WTC11 (cell line): ENCODE data around the gene RUNX2.

Experiments
- ATF1 ChIP-seq: sonication (generic); formaldehyde crosslinking; IDR thresholded peaks from 2 replicates; pipeline ENCODE4 v1.8.1; 2023; ENCODE audit warnings: mild to moderate bottlenecking, moderate library complexity, missing genetic modification reagents
- CBFB ChIP-seq: sonication (generic); formaldehyde crosslinking; IDR thresholded peaks from 2 replicates; pipeline ENCODE4 v1.8.1; 2022; ENCODE audit warnings: mild to moderate bottlenecking, low read depth, missing genetic modification reagents
- GABPB1 ChIP-seq: sonication (generic); formaldehyde crosslinking; IDR thresholded peaks from 2 replicates; pipeline ENCODE4 v1.8.1; 2023; ENCODE audit warnings: mild to moderate bottlenecking, missing genetic modification reagents
- IRF2 ChIP-seq: sonication (generic); formaldehyde crosslinking; IDR thresholded peaks from 2 replicates; pipeline ENCODE4 v1.8.0; 2022; ENCODE audit warnings: low read depth, missing genetic modification reagents, borderline replicate concordance
- JUN ChIP-seq: sonication (generic); formaldehyde crosslinking; IDR thresholded peaks from 2 replicates; pipeline ENCODE4 v1.8.0; 2023; ENCODE audit warnings: mild to moderate bottlenecking, missing genetic modification reagents
- KAT7 ChIP-seq: sonication (generic); formaldehyde crosslinking; IDR thresholded peaks from 2 replicates; pipeline ENCODE4 v1.8.1; 2023; ENCODE audit warnings: missing genetic modification reagents, mild to moderate bottlenecking, borderline replicate concordance
- MYBL2 ChIP-seq: sonication (generic); formaldehyde crosslinking; IDR thresholded peaks from 2 replicates; pipeline ENCODE4 v1.8.1; 2023; ENCODE audit warnings: mild to moderate bottlenecking, moderate library complexity, missing genetic modification reagents
- SP1 ChIP-seq: sonication (generic); formaldehyde crosslinking; conservative IDR thresholded peaks from 2 replicates; pipeline ENCODE4 v1.8.1; 2022; ENCODE audit warnings: missing genetic modification reagents
- TF ChIP-seq, protein P1 (sequence below): fragments of 250-450 bp; sonication (Bioruptor Pico); IDR thresholded peaks from 2 replicates; pipeline ENCODE4 v2.1.2; 2022; ENCODE audit warnings: mild to moderate bottlenecking, moderate library complexity
- TF ChIP-seq, protein P2 (sequence below): sonication (generic); formaldehyde crosslinking; IDR thresholded peaks from 2 replicates; pipeline ENCODE4 v1.8.0; 2022; ENCODE audit warnings: mild to moderate bottlenecking, missing genetic modification reagents
- TF ChIP-seq, protein P3 (sequence below): fragments of 200-600 bp; IDR thresholded peaks from 2 replicates; pipeline ENCODE4 v1.8.0; 2022; ENCODE audit warnings: antibody characterized with exemption

- no peak for TF ChIP-seq JUN (CRISPR knock-in tag)
- TF ChIP-seq, protein P1, sequence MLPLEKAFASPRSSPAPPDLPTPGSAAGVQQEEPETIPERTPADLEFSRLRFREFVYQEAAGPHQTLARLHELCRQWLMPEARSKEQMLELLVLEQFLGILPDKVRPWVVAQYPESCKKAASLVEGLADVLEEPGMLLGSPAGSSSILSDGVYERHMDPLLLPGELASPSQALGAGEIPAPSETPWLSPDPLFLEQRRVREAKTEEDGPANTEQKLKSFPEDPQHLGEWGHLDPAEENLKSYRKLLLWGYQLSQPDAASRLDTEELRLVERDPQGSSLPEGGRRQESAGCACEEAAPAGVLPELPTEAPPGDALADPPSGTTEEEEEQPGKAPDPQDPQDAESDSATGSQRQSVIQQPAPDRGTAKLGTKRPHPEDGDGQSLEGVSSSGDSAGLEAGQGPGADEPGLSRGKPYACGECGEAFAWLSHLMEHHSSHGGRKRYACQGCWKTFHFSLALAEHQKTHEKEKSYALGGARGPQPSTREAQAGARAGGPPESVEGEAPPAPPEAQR (CRISPR knock-in tag) = no peak
- TF ChIP-seq, protein P2, sequence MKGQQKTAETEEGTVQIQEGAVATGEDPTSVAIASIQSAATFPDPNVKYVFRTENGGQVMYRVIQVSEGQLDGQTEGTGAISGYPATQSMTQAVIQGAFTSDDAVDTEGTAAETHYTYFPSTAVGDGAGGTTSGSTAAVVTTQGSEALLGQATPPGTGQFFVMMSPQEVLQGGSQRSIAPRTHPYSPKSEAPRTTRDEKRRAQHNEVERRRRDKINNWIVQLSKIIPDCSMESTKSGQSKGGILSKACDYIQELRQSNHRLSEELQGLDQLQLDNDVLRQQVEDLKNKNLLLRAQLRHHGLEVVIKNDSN (CRISPR knock-in tag) = no peak
- no peak for TF ChIP-seq MYBL2 (CRISPR knock-in tag)
- TF ChIP-seq SP1 = no peak
- TF ChIP-seq GABPB1 = no peak
- TF ChIP-seq, protein P3, sequence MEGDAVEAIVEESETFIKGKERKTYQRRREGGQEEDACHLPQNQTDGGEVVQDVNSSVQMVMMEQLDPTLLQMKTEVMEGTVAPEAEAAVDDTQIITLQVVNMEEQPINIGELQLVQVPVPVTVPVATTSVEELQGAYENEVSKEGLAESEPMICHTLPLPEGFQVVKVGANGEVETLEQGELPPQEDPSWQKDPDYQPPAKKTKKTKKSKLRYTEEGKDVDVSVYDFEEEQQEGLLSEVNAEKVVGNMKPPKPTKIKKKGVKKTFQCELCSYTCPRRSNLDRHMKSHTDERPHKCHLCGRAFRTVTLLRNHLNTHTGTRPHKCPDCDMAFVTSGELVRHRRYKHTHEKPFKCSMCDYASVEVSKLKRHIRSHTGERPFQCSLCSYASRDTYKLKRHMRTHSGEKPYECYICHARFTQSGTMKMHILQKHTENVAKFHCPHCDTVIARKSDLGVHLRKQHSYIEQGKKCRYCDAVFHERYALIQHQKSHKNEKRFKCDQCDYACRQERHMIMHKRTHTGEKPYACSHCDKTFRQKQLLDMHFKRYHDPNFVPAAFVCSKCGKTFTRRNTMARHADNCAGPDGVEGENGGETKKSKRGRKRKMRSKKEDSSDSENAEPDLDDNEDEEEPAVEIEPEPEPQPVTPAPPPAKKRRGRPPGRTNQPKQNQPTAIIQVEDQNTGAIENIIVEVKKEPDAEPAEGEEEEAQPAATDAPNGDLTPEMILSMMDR = no peak
- TF ChIP-seq IRF2 = no peak
- no peak for TF ChIP-seq ATF1 (CRISPR knock-in tag)
- TF ChIP-seq CBFB (CRISPR knock-in tag) = no peak
- no peak for TF ChIP-seq KAT7 (CRISPR knock-in tag)
Measured at GRCh38 chr6:45572833-45573232, 244.7 kb downstream of the RUNX2 start.
